A204.1 (cell line): ENCODE data around the gene JAKMIP3.
"Not testable (repeated sequence)": the region's sequence is repeated elsewhere in the genome, so short reads cannot be mapped to it uniquely, and the experiment has no call there.

ENCODE experiments used
- FAIRE-seq: peaks from 2 replicates; lab custom pipeline; 2012; peaks lifted over from hg19 to GRCh38; lab: Jason Lieb, UNC

JAKMIP3 gene

GRCh38 chr10:132066812-132067211 lies 1.1 kb downstream of the JAKMIP3 start:
- no peak for FAIRE-seq

- no peak for FAIRE-seq
These were observed 2.8 kb downstream of the JAKMIP3 start for GRCh38 chr10:132068431-132069121.

GRCh38 chr10:132069122-132069848 lies 3.5 kb downstream of the JAKMIP3 start:
- no peak for FAIRE-seq

- no peak for FAIRE-seq
These were observed 4.1 kb downstream of the JAKMIP3 start for GRCh38 chr10:132069849-132070182.

GRCh38 chr10:132070724-132071123 lies 5.0 kb downstream of the JAKMIP3 start:
- FAIRE-seq = no peak

- no peak for FAIRE-seq
These were observed 5.9 kb downstream of the JAKMIP3 start for GRCh38 chr10:132071667-132072066.

- no peak for FAIRE-seq
These were observed 10.3 kb downstream of the JAKMIP3 start for GRCh38 chr10:132075909-132076577.

GRCh38 chr10:132076578-132077081 lies 10.9 kb downstream of the JAKMIP3 start:
- no peak for FAIRE-seq

- FAIRE-seq = no peak
These were observed 11.3 kb downstream of the JAKMIP3 start for GRCh38 chr10:132077091-132077490.

- FAIRE-seq = no peak
These were observed 13.1 kb downstream of the JAKMIP3 start for GRCh38 chr10:132078746-132079345.

GRCh38 chr10:132084384-132084783 lies 18.6 kb downstream of the JAKMIP3 start:
- not testable (repeated sequence) for FAIRE-seq

- not testable (repeated sequence) for FAIRE-seq
These were observed 27.5 kb downstream of the JAKMIP3 start for GRCh38 chr10:132093236-132093635.

GRCh38 chr10:132094581-132095234 lies 29.0 kb downstream of the JAKMIP3 start:
- FAIRE-seq = no peak

GRCh38 chr10:132095403-132096113 lies 29.8 kb downstream of the JAKMIP3 start:
- FAIRE-seq = no peak

GRCh38 chr10:132096223-132096622 lies 30.5 kb downstream of the JAKMIP3 start:
- FAIRE-seq = no peak

- FAIRE-seq = no peak
These were observed 31.2 kb downstream of the JAKMIP3 start for GRCh38 chr10:132096863-132097478.

GRCh38 chr10:132097609-132098377 lies 32.0 kb downstream of the JAKMIP3 start:
- FAIRE-seq = no peak

- FAIRE-seq = no peak
These were observed 33.0 kb downstream of the JAKMIP3 start for GRCh38 chr10:132098539-132099388.

GRCh38 chr10:132099389-132100090 lies 33.8 kb downstream of the JAKMIP3 start:
- FAIRE-seq = no peak
